Ascending aorta (tissue), 2 donors: ENCODE results near the gene MUC13. TPM values are rescaled to one million over a fixed set of nuclear protein-coding genes. Genes with fewer than 3 reads are reported as not detected.

Experiments used
- DNase-seq, 2 donors: peaks; one replicate each; pipeline ENCODE4 v3.0.0-alpha.2; 2019; ENCODE audit warnings: low spot score in 2 of 2
- H3K27ac ChIP-seq, 2 donors: fragments of 200-600 bp; sonication (generic); one replicate each; pipeline ENCODE4 v1.5.1; 2016 to 2017; ENCODE audit warnings: mild to moderate bottlenecking in 1 of 2
- H3K27me3 ChIP-seq: fragments of 200-600 bp; sonication (generic); one replicate; pipeline ENCODE4 v1.5.1; 2017
- H3K36me3 ChIP-seq, 2 donors: fragments of 200-600 bp; sonication (generic); one replicate each; pipeline ENCODE4 v1.5.1; 2016
- H3K4me1 ChIP-seq, 2 donors: fragments of 200-600 bp; sonication (generic); one replicate each; pipeline ENCODE4 v1.5.1; 2016 to 2017; ENCODE audit warnings: mild to moderate bottlenecking in 1 of 2
- H3K4me3 ChIP-seq, 2 donors: fragments of 200-600 bp; sonication (generic); one replicate each; pipeline ENCODE4 v1.5.1; 2016 to 2017; ENCODE audit warnings: mild to moderate bottlenecking in 1 of 2
- H3K9me3 ChIP-seq, 2 donors: fragments of 200-600 bp; sonication (generic); one replicate each; pipeline ENCODE4 v1.5.1; 2016
- CTCF ChIP-seq, 3 experiments: fragments of 200-600 bp in 2 of 3; fragments of 450-650 bp in 1 of 3; sonication (generic) in 2 of 3; IDR thresholded peaks; one replicate each; pipeline ENCODE4 v1.5.1; 2016 to 2019; ENCODE audit warnings: antibody characterized with exemption in 3 of 3, mild to moderate bottlenecking in 1 of 3, moderate library complexity in 1 of 3
- intact Hi-C: fragments of 100-400 bp; cut with DNase I; formaldehyde crosslinking; loops from one replicate; pipeline ENCODE4 v1.15.1; 2023
- total RNA-seq: library from RNA; depleted of rRNA; stranded (reverse); fragments of >200 nt; gene quantifications from one replicate; pipeline ENCODE4 v1.1.0, GENCODE V29; 2016

Gene MUC13
- total RNA-seq, 1 donor from 2014 or later: not detected

GRCh38 chr3:124973290-124973689 is 38.7 kb upstream of the MUC13 start:
- Histone ChIP-seq H3K9me3 (no peaks in the 10 kb centered on the region), H3K27me3 (no peaks in the 10 kb centered on the region), H3K4me3 (no peak overlapping the region), H3K36me3 (peaks cover 45 to 94% of the 10 kb centered on the region in 2 donors), H3K27ac (no peak overlapping the region), H3K4me1 (no peaks in the 10 kb centered on the region)
- no peak for DNase-seq
- no peak for TF ChIP-seq CTCF (IDR thresholded peaks at IDR 0.05)
- intact Hi-C loops: no loop called here

DNA sequence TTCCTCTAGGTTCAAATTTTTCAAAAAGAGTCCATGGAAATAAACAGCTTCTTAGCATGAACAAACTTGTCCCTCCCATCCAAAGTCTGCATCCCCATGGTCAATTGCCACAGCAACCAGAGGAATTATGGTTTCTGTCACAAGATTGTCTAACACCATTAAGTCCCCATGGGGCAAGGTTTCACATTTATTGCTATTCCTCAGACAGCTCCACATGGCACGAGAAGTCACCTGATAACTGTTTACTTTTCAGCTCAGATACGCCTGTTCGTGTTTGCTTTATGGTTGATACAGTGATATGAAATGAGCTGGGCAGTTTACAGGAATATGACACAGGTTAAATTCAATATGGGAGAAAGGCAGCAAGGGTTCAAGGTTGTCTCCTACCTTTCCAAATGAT is 37.9 kb upstream of the MUC13 start:
- DNase-seq: no peak
- no peak overlapping the region for H3K27ac ChIP-seq
- no peaks in the 10 kb centered on the region for H3K4me1 ChIP-seq
- H3K4me3 ChIP-seq: no peak overlapping the region
- intact Hi-C loops: no loop called here
- peaks cover 41 to 93% of the 10 kb centered on the region in 2 donors for H3K36me3 ChIP-seq
- H3K9me3 ChIP-seq: no peaks in the 10 kb centered on the region
- no peaks in the 10 kb centered on the region for H3K27me3 ChIP-seq
- no peak for TF ChIP-seq CTCF (IDR thresholded peaks at IDR 0.05)

GRCh38 chr3:124969963-124970722 is 35.6 kb upstream of the MUC13 start:
- intact Hi-C loops: no loop called here
- Histone ChIP-seq H3K27me3 (no peaks in the 10 kb centered on the region), H3K4me1 (no peaks in the 10 kb centered on the region), H3K27ac (no peak overlapping the region), H3K9me3 (no peaks in the 10 kb centered on the region), H3K4me3 (no peak overlapping the region), H3K36me3 (peaks cover 28 to 72% of the 10 kb centered on the region in 2 donors)
- TF ChIP-seq CTCF (IDR thresholded peaks at IDR 0.05): no peak
- no peak for DNase-seq

DNA sequence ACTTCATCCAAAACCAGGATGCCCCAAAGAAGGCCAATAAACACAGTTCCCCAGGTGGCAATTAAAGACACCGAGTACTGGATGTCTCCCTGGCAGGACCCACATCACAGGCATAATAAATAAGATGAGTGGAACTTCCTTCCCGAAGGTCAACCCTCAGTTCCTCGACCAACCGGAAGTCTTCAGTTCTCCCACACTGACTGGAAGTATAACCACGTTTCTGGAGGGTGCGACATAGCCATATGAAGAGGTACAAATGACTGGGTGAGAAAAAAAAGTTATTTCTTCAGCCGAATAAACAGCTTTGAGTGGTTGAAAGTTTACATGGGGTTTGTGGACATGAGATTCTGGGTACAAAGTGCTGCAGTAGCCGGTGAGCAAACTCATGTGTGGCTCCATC is 34.6 kb upstream of the MUC13 start:
- TF ChIP-seq CTCF (IDR thresholded peaks at IDR 0.05): no peak
- H3K27ac ChIP-seq: no peak overlapping the region
- intact Hi-C loops: no loop called here
- no peaks in the 10 kb centered on the region for H3K27me3 ChIP-seq
- H3K4me1 ChIP-seq: no peaks in the 10 kb centered on the region
- H3K4me3 ChIP-seq: no peak overlapping the region
- H3K36me3 ChIP-seq: peaks cover 28 to 63% of the 10 kb centered on the region in 2 donors
- no peak for DNase-seq
- no peaks in the 10 kb centered on the region for H3K9me3 ChIP-seq

- Histone ChIP-seq H3K27ac (no peak overlapping the region), H3K36me3 (peaks cover 19 to 51% of the 10 kb centered on the region in 2 donors), H3K27me3 (no peaks in the 10 kb centered on the region), H3K4me1 (no peaks in the 10 kb centered on the region), H3K9me3 (no peaks in the 10 kb centered on the region), H3K4me3 (no peak overlapping the region)
- no peak for TF ChIP-seq CTCF (IDR thresholded peaks at IDR 0.05)
- intact Hi-C loops: no loop called here
- no peak for DNase-seq
These were observed 33.4 kb upstream of the MUC13 start for GRCh38 chr3:124967964-124968363.
